ENCODE measurements around the gene CYB561D2. TPM values are rescaled to one million over a fixed set of nuclear protein-coding genes. Genes with fewer than 3 reads are reported as not detected.

The CYB561D2 gene
- total RNA-seq, 2 experiments from 2014 or later = 18.7 to 28.0 TPM

DNA sequence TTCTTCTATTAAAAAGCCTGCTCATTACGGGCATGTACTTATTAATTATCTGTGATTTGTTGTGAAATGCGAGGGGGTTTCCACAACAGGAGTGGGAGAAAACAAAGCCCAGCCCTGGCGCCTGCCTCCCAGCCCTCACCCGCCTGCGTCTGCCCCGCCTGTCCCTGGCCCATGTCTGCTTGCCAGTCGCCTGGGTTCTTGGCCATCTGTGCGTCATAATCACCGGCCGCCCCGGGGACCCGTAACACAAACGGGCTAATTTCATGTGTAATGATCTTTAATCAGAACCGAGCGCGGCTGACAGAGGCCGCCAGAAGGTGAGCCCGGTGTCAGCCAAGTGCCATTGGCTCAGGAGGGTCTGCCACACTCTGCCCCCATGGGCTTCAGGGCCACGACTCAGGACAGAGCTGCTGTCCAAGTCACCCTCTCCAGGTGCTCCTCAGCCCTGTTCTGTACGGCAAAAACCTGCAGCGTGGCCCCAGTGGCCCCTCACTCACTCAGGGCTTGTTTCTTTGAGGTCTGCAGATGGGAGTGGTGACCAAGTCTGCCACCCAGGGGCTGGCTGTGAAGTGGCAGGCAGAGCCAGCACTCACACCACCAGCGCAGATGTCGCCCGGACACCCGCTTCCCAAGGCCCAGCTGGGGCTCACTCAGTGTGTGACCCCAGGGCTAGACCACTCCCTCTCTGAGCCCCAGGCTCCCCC lies 37.5 kb downstream of the CYB561D2 start:
- ChIA-PET CTCF (ENCODE audit: unreplicated experiment) (no interaction called here), POLR2A (no interaction called here)
- Histone ChIP-seq H3K4me3 (ENCODE audit: low read depth, low read length, poor library complexity, severe bottlenecking) (no peak overlapping the region), H2AFZ (ENCODE audit: low read length) (no peak overlapping the region), H3K9me2 (ENCODE audit: insufficient read depth, low read length) (no peaks in the 10 kb centered on the region), H3K27ac (ENCODE audit: low read depth, low read length, poor library complexity, severe bottlenecking) (no peak overlapping the region), H3K9me3 (ENCODE audit: low read length) (no peaks in the 10 kb centered on the region), H3K4me2 (ENCODE audit: low read length) (no peak overlapping the region), H3K36me3 (ENCODE audit: insufficient read depth, low read length) (no peaks in the 10 kb centered on the region), H3K79me2 (ENCODE audit: insufficient read depth, low read depth, low read length) (no peaks in the 10 kb centered on the region), H3K4me1 (ENCODE audit: insufficient read depth, low read length, poor library complexity, severe bottlenecking) (no peaks in the 10 kb centered on the region), H4K20me1 (ENCODE audit: insufficient read depth, low read length) (no peaks in the 10 kb centered on the region)
- intact Hi-C loops (cut with micrococcal nuclease; ENCODE audit: unreplicated experiment) = loop anchor here (1.0 kb wide), 1 partner anchor 41 kb away; no protein-coding TSS in a partner anchor
- no TSS peak for BruUV-seq (replicated peaks)
- TF ChIP-seq, protein P1, sequence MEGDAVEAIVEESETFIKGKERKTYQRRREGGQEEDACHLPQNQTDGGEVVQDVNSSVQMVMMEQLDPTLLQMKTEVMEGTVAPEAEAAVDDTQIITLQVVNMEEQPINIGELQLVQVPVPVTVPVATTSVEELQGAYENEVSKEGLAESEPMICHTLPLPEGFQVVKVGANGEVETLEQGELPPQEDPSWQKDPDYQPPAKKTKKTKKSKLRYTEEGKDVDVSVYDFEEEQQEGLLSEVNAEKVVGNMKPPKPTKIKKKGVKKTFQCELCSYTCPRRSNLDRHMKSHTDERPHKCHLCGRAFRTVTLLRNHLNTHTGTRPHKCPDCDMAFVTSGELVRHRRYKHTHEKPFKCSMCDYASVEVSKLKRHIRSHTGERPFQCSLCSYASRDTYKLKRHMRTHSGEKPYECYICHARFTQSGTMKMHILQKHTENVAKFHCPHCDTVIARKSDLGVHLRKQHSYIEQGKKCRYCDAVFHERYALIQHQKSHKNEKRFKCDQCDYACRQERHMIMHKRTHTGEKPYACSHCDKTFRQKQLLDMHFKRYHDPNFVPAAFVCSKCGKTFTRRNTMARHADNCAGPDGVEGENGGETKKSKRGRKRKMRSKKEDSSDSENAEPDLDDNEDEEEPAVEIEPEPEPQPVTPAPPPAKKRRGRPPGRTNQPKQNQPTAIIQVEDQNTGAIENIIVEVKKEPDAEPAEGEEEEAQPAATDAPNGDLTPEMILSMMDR (conservative IDR thresholded peaks at IDR 0.05; ENCODE audit: low read length) = peak; percentile 70
- no peak for TF ChIP-seq EZH2phosphoT487 (IDR thresholded peaks at IDR 0.05; ENCODE audit: borderline replicate concordance, low read depth, low read length)
- DNase-seq (ENCODE audit: low spot score) = peak; percentile 26

DNA sequence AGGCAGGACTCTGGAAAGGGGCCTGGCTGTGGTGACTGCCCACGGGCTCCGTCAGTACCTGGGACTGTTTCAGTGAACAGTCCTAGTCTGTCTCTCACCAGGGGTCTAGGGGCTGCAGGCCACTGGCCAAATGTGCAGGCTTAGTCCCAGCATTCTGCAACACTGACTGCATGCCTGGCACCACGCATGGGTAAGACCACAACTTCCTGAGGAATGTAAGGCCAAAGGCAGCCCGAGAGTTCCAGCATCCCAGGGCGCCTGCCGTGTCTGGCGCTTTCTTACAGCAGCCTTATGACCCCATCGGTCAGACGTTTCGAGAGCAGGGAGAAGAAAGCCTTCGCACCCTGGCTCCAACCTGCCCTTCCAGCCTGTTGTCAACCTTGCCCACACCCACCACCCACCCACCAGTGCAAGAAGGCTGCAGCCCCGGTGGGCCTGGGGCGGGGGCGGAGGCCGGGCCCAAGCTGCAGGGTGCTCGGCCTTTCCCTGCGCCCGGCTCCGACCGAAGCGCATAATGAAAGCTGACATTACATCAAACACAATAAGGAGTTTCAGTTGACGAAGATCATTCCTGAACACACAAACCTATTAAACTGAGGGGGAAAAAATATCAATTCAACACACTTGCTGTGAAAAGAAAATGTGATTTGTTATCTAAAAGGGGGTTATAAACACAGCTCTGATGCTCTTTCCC lies 38.2 kb downstream of the CYB561D2 start:
- Histone ChIP-seq H3K4me1 (ENCODE audit: insufficient read depth, low read length, poor library complexity, severe bottlenecking) (no peaks in the 10 kb centered on the region), H3K27ac (ENCODE audit: low read depth, low read length, poor library complexity, severe bottlenecking) (no peak overlapping the region), H3K4me2 (ENCODE audit: low read length) (no peak overlapping the region), H3K9me3 (ENCODE audit: low read length) (no peaks in the 10 kb centered on the region), H3K9me2 (ENCODE audit: insufficient read depth, low read length) (no peaks in the 10 kb centered on the region), H3K79me2 (ENCODE audit: insufficient read depth, low read depth, low read length) (no peaks in the 10 kb centered on the region), H2AFZ (ENCODE audit: low read length) (no peak overlapping the region), H4K20me1 (ENCODE audit: insufficient read depth, low read length) (no peaks in the 10 kb centered on the region), H3K36me3 (ENCODE audit: insufficient read depth, low read length) (no peaks in the 10 kb centered on the region), H3K4me3 (ENCODE audit: low read depth, low read length, poor library complexity, severe bottlenecking) (no peak overlapping the region)
- CTCF ChIA-PET (ENCODE audit: unreplicated experiment) = interaction anchor here (0.6 kb wide), 1 partner anchor 39 kb away, joined by 8 read pairs; no protein-coding TSS in a partner anchor
- no peak for DNase-seq (ENCODE audit: low spot score)
- POLR2A ChIA-PET = no interaction called here
- intact Hi-C loops (cut with micrococcal nuclease; ENCODE audit: unreplicated experiment) = loop anchor here (1.0 kb wide), 1 partner anchor 42 kb away; no protein-coding TSS in a partner anchor
- TF ChIP-seq, protein P1 (conservative IDR thresholded peaks at IDR 0.05; ENCODE audit: low read length) = no peak; the same call in 1 of the 2 replicates
- TF ChIP-seq EZH2phosphoT487 (IDR thresholded peaks at IDR 0.05; ENCODE audit: borderline replicate concordance, low read depth, low read length) = no peak
- BruUV-seq (replicated peaks) = no TSS peak

DNA sequence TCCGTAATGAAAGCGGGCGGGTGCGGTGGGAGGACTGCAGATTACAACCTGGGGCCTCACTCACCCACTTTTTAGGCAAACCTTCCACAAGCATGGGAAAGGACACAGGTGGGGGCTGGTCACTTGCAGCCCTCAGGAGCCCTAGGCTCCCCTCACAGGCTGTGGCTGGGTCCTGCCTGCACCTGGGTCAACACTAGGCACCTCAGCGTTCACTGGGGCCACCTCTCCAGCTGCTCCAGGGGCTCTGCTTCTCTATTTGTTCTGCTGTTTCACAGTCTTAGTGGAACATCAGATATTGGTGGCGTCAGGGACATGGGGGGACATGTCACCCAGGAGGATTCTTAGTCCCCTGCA lies 38.7 kb downstream of the CYB561D2 start:
- H3K9me3 ChIP-seq (ENCODE audit: low read length) = no peaks in the 10 kb centered on the region
- intact Hi-C loops (cut with micrococcal nuclease; ENCODE audit: unreplicated experiment) = no loop called here
- H3K9me2 ChIP-seq (ENCODE audit: insufficient read depth, low read length) = no peaks in the 10 kb centered on the region
- H3K4me1 ChIP-seq (ENCODE audit: insufficient read depth, low read length, poor library complexity, severe bottlenecking) = no peaks in the 10 kb centered on the region
- no peak overlapping the region for H2AFZ ChIP-seq (ENCODE audit: low read length)
- H3K27ac ChIP-seq (ENCODE audit: low read depth, low read length, poor library complexity, severe bottlenecking) = no peak overlapping the region
- TF ChIP-seq EZH2phosphoT487 (IDR thresholded peaks at IDR 0.05; ENCODE audit: borderline replicate concordance, low read depth, low read length) = no peak
- TF ChIP-seq, protein P1 (conservative IDR thresholded peaks at IDR 0.05; ENCODE audit: low read length) = no peak
- BruUV-seq (replicated peaks) = no TSS peak
- ChIA-PET CTCF (ENCODE audit: unreplicated experiment) (interaction anchor here (0.6 kb wide), 1 partner anchor 40 kb away, joined by 8 read pairs; no protein-coding TSS in a partner anchor), POLR2A (no interaction called here)
- no peak overlapping the region for H3K4me2 ChIP-seq (ENCODE audit: low read length)
- no peaks in the 10 kb centered on the region for H3K36me3 ChIP-seq (ENCODE audit: insufficient read depth, low read length)
- no peak for DNase-seq (ENCODE audit: low spot score)
- no peaks in the 10 kb centered on the region for H3K79me2 ChIP-seq (ENCODE audit: insufficient read depth, low read depth, low read length)
- H3K4me3 ChIP-seq (ENCODE audit: low read depth, low read length, poor library complexity, severe bottlenecking) = no peak overlapping the region
- H4K20me1 ChIP-seq (ENCODE audit: insufficient read depth, low read length) = no peaks in the 10 kb centered on the region
